ENCODE measurements around the gene TDRD10. TPM values are rescaled to one million over a fixed set of nuclear protein-coding genes. Genes with fewer than 3 reads are reported as not detected.

TDRD10 gene
- polyA plus RNA-seq, 4 donors = 0.81 to 3.4 (median 1.6) TPM; not detected in 1

DNA sequence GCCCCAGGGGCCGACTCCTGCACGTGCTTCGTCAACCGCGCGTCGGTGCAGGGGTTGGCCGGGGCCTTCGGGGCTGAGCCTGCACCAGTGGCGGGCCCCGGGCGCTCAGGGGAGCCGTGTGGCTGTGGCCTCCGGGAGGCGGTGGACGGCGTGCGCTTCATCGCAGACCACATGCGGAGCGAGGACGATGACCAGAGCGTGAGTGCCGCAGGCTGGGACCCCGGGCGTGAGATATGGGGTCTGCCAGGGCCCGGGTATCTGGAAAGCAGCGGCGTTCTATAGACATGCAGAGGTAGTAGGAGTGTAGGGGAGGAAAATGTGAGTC, 69.9 kb downstream of the TDRD10 start:
- no peak overlapping the region for H3K27ac ChIP-seq (ENCODE audit: low read depth in 1 of 3, low read length in 2 of 3)
- no peak overlapping the region for H3K4me3 ChIP-seq (ENCODE audit: low read depth in 1 of 3, low read length in 3 of 3)
- H3K9me3 ChIP-seq (ENCODE audit: control insufficient read depth in 2 of 2, insufficient read depth in 1 of 2, low read depth in 1 of 2, low read length in 1 of 2) = no peaks in the 10 kb centered on the region
- peaks cover 0 to 7% (median 0%) of the 10 kb centered on the region in 3 donors for H3K4me1 ChIP-seq (ENCODE audit: control insufficient read depth in 3 of 3, insufficient read depth in 2 of 3, low read depth in 1 of 3, low read length in 2 of 3)
- DNase-seq = no peak
- no peak for FAIRE-seq
- H3K27me3 ChIP-seq (ENCODE audit: control insufficient read depth in 3 of 3, insufficient read depth in 3 of 3, low read length in 3 of 3) = peaks cover 0 to 29% (median 0%) of the 10 kb centered on the region in 3 donors
- WGBS, 3 donors = 94 to 96% (median 95%) methylated on average over 29 of the region's 29 CpGs
- no peaks in the 10 kb centered on the region for H3K36me3 ChIP-seq (ENCODE audit: control insufficient read depth in 3 of 3, insufficient read depth in 2 of 3, low read depth in 1 of 3, low read length in 3 of 3)

DNA sequence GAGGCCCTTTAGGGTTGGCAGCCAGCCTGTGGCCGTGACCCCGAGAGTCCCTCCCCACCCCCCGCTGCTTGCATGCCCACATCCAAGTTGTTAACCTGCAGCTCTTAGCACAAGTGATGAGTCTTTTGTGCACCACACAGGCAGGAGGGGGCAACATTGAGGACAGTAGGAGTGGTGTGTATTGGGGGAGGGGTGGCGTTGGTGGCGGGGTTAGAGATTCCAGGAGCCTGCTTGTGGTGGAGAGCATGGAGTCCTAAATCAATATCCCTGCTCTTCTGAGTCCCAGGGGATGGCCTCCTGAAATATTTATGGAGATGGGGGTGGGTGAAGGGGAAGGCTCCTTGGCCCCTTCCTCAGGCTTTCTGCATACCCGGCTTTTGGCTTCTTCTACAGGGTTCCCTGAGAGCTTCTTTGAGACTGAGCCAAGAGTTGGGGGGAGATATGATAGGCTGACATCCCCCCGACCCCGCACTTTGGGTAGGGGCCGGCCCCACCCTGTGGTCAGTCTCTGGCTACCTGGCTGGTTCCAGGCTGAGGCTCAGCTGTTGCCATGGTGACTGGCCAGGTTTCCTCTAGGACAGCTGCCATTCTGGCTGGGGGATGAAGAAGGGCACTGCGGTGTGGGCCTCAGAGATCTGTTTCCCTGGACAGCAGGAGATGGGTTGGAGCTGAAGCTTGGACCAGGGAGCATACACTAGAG, 70.6 kb downstream of the TDRD10 start:
- Histone ChIP-seq H3K36me3 (ENCODE audit: control insufficient read depth in 3 of 3, insufficient read depth in 2 of 3, low read depth in 1 of 3, low read length in 3 of 3) (peaks cover 0 to 5% (median 0%) of the 10 kb centered on the region in 3 donors), H3K9me3 (ENCODE audit: control insufficient read depth in 2 of 2, insufficient read depth in 1 of 2, low read depth in 1 of 2, low read length in 1 of 2) (no peaks in the 10 kb centered on the region), H3K4me1 (ENCODE audit: control insufficient read depth in 3 of 3, insufficient read depth in 2 of 3, low read depth in 1 of 3, low read length in 2 of 3) (peaks cover 0 to 5% (median 0%) of the 10 kb centered on the region in 3 donors), H3K27ac (ENCODE audit: low read depth in 1 of 3, low read length in 2 of 3) (no peak overlapping the region), H3K27me3 (ENCODE audit: control insufficient read depth in 3 of 3, insufficient read depth in 3 of 3, low read length in 3 of 3) (peaks cover 0 to 22% (median 0%) of the 10 kb centered on the region in 3 donors), H3K4me3 (ENCODE audit: low read depth in 1 of 3, low read length in 3 of 3) (no peak overlapping the region)
- no peak for DNase-seq
- FAIRE-seq = no peak
- WGBS, 3 donors = 74 to 79% (median 77%) methylated on average over 10 of the region's 10 CpGs

DNA sequence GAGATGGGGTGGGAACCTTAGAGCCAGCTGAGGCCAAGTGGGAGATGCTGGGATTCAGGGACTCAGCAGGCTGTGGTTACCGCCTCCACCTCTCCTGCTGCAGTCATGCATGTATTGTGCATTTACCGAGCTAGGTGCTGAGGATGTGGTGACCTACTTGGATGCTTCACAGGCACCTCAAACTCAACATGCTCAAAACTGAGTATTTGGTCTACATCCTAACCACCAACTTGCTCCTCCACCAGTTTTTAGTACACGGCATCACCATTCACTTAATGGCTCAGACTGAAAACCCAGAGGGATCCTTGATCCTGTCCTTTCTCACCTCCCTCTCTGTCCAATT, 71.1 kb downstream of the TDRD10 start:
- no peak for DNase-seq
- FAIRE-seq = no peak
- H3K36me3 ChIP-seq (ENCODE audit: control insufficient read depth in 3 of 3, insufficient read depth in 2 of 3, low read depth in 1 of 3, low read length in 3 of 3) = peaks cover 0 to 10% (median 0%) of the 10 kb centered on the region in 3 donors
- H3K9me3 ChIP-seq (ENCODE audit: control insufficient read depth in 2 of 2, insufficient read depth in 1 of 2, low read depth in 1 of 2, low read length in 1 of 2) = no peaks in the 10 kb centered on the region
- peaks cover 0 to 18% (median 0%) of the 10 kb centered on the region in 3 donors for H3K27me3 ChIP-seq (ENCODE audit: control insufficient read depth in 3 of 3, insufficient read depth in 3 of 3, low read length in 3 of 3)
- H3K27ac ChIP-seq (ENCODE audit: low read depth in 1 of 3, low read length in 2 of 3) = no peak overlapping the region
- H3K4me1 ChIP-seq (ENCODE audit: control insufficient read depth in 3 of 3, insufficient read depth in 2 of 3, low read depth in 1 of 3, low read length in 2 of 3) = peaks cover 0 to under 1% (median 0%) of the 10 kb centered on the region in 3 donors
- 69 to 76% (median 76%) methylated on average over 3 of the region's 3 CpGs for WGBS, 3 donors
- no peak overlapping the region for H3K4me3 ChIP-seq (ENCODE audit: low read depth in 1 of 3, low read length in 3 of 3)

DNA sequence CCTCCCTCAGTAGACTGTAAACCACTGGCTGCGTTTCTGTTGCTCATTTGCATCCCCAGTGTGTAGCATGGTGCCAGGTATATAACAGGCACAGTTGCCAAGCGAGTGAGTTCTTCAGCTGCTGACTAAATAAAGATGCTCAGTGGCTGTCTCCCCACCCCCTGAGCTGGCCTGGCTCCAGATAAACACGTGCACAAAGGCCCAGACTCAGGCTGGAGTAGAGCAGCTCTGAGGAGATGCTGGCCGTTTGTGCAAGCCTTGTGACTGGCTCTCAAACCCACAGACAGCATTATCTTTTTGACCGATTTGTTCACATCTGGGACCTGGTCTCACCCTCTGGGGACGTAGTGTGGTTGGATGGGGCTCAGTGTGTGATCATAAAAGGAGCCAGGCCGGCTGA, 72.7 kb downstream of the TDRD10 start:
- H3K27ac ChIP-seq (ENCODE audit: low read depth in 1 of 3, low read length in 2 of 3) = no peak overlapping the region
- no peak overlapping the region for H3K4me3 ChIP-seq (ENCODE audit: low read depth in 1 of 3, low read length in 3 of 3)
- H3K36me3 ChIP-seq (ENCODE audit: control insufficient read depth in 3 of 3, insufficient read depth in 2 of 3, low read depth in 1 of 3, low read length in 3 of 3) = peaks cover 0 to 26% (median 0%) of the 10 kb centered on the region in 3 donors
- no peaks in the 10 kb centered on the region for H3K9me3 ChIP-seq (ENCODE audit: control insufficient read depth in 2 of 2, insufficient read depth in 1 of 2, low read depth in 1 of 2, low read length in 1 of 2)
- DNase-seq = no peak
- WGBS, 3 donors = 15 to 17% (median 16%) methylated on average over 7 of the region's 7 CpGs
- peaks cover 0 to 10% (median 0%) of the 10 kb centered on the region in 3 donors for H3K27me3 ChIP-seq (ENCODE audit: control insufficient read depth in 3 of 3, insufficient read depth in 3 of 3, low read length in 3 of 3)
- no peaks in the 10 kb centered on the region for H3K4me1 ChIP-seq (ENCODE audit: control insufficient read depth in 3 of 3, insufficient read depth in 2 of 3, low read depth in 1 of 3, low read length in 2 of 3)
- FAIRE-seq = no peak

DNA sequence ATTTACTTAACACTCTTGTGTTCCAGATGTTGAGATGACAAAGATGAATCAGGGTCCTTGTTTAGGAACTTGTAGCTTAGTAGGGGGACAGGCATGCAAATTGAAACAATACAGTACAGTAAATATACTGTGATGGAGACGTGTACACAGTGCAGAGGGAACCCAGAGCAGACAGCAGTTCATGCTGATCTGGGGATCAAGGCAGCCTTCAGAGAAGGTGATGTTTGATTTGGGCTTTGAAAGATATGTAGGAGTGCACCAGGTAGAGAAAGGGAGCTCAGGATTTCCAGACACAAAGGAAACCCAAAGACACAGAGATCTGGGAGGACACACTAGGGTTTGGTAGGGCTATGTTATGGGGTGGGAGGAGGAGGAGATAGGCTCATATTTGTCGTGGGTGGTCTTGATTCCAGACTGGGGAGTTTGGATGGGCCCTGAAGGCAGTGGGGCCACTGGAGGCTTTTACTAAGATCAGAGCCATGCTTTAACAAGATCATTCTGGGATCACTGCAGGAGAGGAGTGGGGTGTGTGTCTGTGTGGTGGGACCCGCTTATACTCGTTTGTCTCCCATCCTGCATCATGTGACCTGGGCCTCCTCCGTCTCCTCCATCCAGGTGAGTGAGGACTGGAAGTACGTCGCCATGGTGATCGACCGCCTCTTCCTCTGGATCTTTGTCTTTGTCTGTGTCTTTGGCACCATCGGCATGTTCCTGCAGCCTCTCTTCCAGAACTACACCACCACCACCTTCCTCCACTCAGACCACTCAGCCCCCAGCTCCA, 73.3 kb downstream of the TDRD10 start:
- H3K27me3 ChIP-seq (ENCODE audit: control insufficient read depth in 3 of 3, insufficient read depth in 3 of 3, low read length in 3 of 3) = peaks cover 0 to 10% (median 0%) of the 10 kb centered on the region in 3 donors
- H3K4me3 ChIP-seq (ENCODE audit: low read depth in 1 of 3, low read length in 3 of 3) = no peak overlapping the region
- no peak for DNase-seq
- no peak overlapping the region for H3K27ac ChIP-seq (ENCODE audit: low read depth in 1 of 3, low read length in 2 of 3)
- H3K9me3 ChIP-seq (ENCODE audit: control insufficient read depth in 2 of 2, insufficient read depth in 1 of 2, low read depth in 1 of 2, low read length in 1 of 2) = no peaks in the 10 kb centered on the region
- no peaks in the 10 kb centered on the region for H3K4me1 ChIP-seq (ENCODE audit: control insufficient read depth in 3 of 3, insufficient read depth in 2 of 3, low read depth in 1 of 3, low read length in 2 of 3)
- no peak for FAIRE-seq
- WGBS, 3 donors = 67 to 78% (median 69%) methylated on average over 10 of the region's 10 CpGs
- peaks cover 0 to 32% (median 0%) of the 10 kb centered on the region in 3 donors for H3K36me3 ChIP-seq (ENCODE audit: control insufficient read depth in 3 of 3, insufficient read depth in 2 of 3, low read depth in 1 of 3, low read length in 3 of 3)

DNA sequence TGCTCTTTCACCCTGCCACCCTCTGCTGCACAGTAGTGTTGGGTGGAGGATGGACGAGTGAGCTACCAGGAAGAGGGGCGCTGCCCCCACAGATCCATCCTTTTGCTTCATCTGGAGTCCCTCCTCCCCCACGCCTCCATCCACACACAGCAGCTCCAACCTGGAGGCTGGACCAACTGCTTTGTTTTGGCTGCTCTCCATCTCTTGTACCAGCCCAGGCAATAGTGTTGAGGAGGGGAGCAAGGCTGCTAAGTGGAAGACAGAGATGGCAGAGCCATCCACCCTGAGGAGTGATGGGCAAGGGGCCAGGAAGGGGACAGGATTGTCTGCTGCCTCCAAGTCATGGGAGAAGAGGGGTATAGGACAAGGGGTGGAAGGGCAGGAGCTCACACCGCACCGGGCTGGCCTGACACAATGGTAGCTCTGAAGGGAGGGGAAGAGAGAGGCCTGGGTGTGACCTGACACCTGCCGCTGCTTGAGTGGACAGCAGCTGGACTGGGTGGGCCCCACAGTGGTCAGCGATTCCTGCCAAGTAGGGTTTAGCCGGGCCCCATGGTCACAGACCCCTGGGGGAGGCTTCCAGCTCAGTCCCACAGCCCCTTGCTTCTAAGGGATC, 74.0 kb downstream of the TDRD10 start:
- 75 to 81% (median 81%) methylated on average over 8 of the region's 8 CpGs for WGBS, 3 donors
- Histone ChIP-seq H3K4me3 (ENCODE audit: low read depth in 1 of 3, low read length in 3 of 3) (no peak overlapping the region), H3K36me3 (ENCODE audit: control insufficient read depth in 3 of 3, insufficient read depth in 2 of 3, low read depth in 1 of 3, low read length in 3 of 3) (peaks cover 0 to 36% (median 0%) of the 10 kb centered on the region in 3 donors), H3K9me3 (ENCODE audit: control insufficient read depth in 2 of 2, insufficient read depth in 1 of 2, low read depth in 1 of 2, low read length in 1 of 2) (no peaks in the 10 kb centered on the region), H3K27ac (ENCODE audit: low read depth in 1 of 3, low read length in 2 of 3) (no peak overlapping the region), H3K27me3 (ENCODE audit: control insufficient read depth in 3 of 3, insufficient read depth in 3 of 3, low read length in 3 of 3) (peaks cover 0 to 10% (median 0%) of the 10 kb centered on the region in 3 donors), H3K4me1 (ENCODE audit: control insufficient read depth in 3 of 3, insufficient read depth in 2 of 3, low read depth in 1 of 3, low read length in 2 of 3) (no peaks in the 10 kb centered on the region)
- FAIRE-seq (no peak), DNase-seq (no peak)

DNA sequence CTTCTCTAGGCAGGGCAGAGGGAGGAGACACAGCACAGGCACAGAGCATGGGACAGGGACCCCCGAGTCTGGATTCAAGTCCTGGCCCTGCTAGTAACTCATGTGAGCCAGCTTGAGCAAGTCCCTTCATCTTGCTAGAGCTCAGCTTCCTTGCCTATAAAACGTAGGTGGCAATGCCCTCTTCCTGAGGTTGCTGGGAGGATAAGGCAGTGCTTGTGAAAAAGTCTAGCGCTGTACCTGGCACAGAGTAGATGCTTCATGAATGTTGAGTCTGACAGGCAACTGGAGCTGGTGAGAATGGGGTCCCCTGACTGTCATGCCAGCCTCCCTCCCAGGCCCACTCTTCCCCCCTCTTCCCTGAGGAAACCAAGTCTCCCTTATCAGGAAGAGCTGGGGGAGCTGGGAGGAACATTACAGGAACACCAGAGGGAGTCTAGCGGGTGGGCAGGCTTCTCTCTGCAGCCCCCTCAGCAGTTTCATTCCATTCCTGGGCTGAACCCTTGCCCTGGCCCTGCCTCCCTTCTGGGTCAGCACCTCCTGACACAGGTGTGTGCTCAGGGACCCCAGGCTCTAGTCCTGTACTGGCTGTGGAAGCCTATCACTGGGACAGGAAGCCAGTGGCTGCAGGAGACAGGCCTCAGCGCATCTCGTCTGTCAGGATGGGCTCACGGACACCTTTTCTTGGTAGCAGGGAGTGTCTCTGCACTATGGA, 75.5 kb downstream of the TDRD10 start:
- DNase-seq = no peak
- Histone ChIP-seq H3K27ac (ENCODE audit: low read depth in 1 of 3, low read length in 2 of 3) (no peak overlapping the region), H3K36me3 (ENCODE audit: control insufficient read depth in 3 of 3, insufficient read depth in 2 of 3, low read depth in 1 of 3, low read length in 3 of 3) (peaks cover 3 to 48% (median 6%) of the 10 kb centered on the region in 3 donors), H3K9me3 (ENCODE audit: control insufficient read depth in 2 of 2, insufficient read depth in 1 of 2, low read depth in 1 of 2, low read length in 1 of 2) (no peaks in the 10 kb centered on the region), H3K4me3 (ENCODE audit: low read depth in 1 of 3, low read length in 3 of 3) (no peak overlapping the region), H3K27me3 (ENCODE audit: control insufficient read depth in 3 of 3, insufficient read depth in 3 of 3, low read length in 3 of 3) (peaks cover 0 to 9% (median 0%) of the 10 kb centered on the region in 3 donors), H3K4me1 (ENCODE audit: control insufficient read depth in 3 of 3, insufficient read depth in 2 of 3, low read depth in 1 of 3, low read length in 2 of 3) (no peaks in the 10 kb centered on the region)
- FAIRE-seq = no peak
- WGBS, 3 donors = 72 to 81% (median 76%) methylated on average over 7 of the region's 7 CpGs

DNA sequence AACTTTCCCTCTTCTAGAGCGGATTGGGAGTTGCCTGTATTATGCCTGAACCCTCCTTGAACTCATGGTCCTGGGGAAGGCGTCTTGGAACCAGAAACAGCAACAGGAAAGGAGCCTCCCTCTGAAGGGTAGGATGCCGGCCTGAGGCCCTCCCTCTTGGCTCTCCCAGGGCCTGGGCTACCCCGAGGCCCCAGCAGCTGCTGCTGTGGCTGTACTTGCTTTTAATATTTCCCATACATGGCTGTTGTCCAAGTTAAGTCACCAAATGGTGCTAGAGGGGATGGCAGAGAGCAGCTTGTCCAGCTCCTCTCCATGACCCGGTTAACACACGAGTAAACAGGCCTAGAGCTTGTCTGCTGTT, 76.0 kb downstream of the TDRD10 start:
- Histone ChIP-seq H3K27me3 (ENCODE audit: control insufficient read depth in 3 of 3, insufficient read depth in 3 of 3, low read length in 3 of 3) (peaks cover 0 to 4% (median 0%) of the 10 kb centered on the region in 3 donors), H3K9me3 (ENCODE audit: control insufficient read depth in 2 of 2, insufficient read depth in 1 of 2, low read depth in 1 of 2, low read length in 1 of 2) (no peaks in the 10 kb centered on the region), H3K27ac (ENCODE audit: low read depth in 1 of 3, low read length in 2 of 3) (no peak overlapping the region), H3K4me1 (ENCODE audit: control insufficient read depth in 3 of 3, insufficient read depth in 2 of 3, low read depth in 1 of 3, low read length in 2 of 3) (no peaks in the 10 kb centered on the region), H3K36me3 (ENCODE audit: control insufficient read depth in 3 of 3, insufficient read depth in 2 of 3, low read depth in 1 of 3, low read length in 3 of 3) (peaks cover 4 to 53% (median 11%) of the 10 kb centered on the region in 3 donors), H3K4me3 (ENCODE audit: low read depth in 1 of 3, low read length in 3 of 3) (no peak overlapping the region)
- FAIRE-seq (no peak), DNase-seq (no peak)
- 51 to 70% (median 59%) methylated on average over 6 of the region's 6 CpGs for WGBS, 3 donors
